ACC112 (cell line): Measurements from ENCODE around the gene C19orf85.

Experiments used
- H2AFZ ChIP-seq: fragments of 200-600 bp; sonication (generic); one replicate; pipeline ENCODE4 v1.6.0; 2017; ENCODE audit warnings: antibody characterized with exemption, low read length; ENCODE audit not compliant: unreplicated experiment
- H3K27ac ChIP-seq: fragments of 200-600 bp; sonication (generic); 2 replicates; pipeline ENCODE4 v1.5.1; 2014; ENCODE audit warnings: low read depth, mild to moderate bottlenecking, antibody characterized with exemption, low read length, moderate library complexity
- H3K27me3 ChIP-seq: fragments of 200-600 bp; sonication (generic); 2 replicates; pipeline ENCODE4 v1.6.1; 2014; ENCODE audit warnings: mild to moderate bottlenecking, antibody characterized with exemption, low read length, moderate library complexity, mixed read lengths; ENCODE audit not compliant: insufficient read depth
- H3K36me3 ChIP-seq: fragments of 200-600 bp; sonication (generic); 2 replicates; pipeline ENCODE4 v1.6.1; 2016; ENCODE audit warnings: mild to moderate bottlenecking, antibody characterized with exemption, low read length, moderate library complexity, mixed read lengths; ENCODE audit not compliant: insufficient read depth
- H3K4me1 ChIP-seq: fragments of 200-600 bp; sonication (generic); one replicate; pipeline ENCODE4 v1.6.1; 2016; ENCODE audit warnings: low read length, mixed read lengths; ENCODE audit not compliant: insufficient read depth, unreplicated experiment, control insufficient read depth
- H3K4me3 ChIP-seq: fragments of 200-600 bp; sonication (generic); 2 replicates; pipeline ENCODE4 v1.5.1; 2014; ENCODE audit warnings: mild to moderate bottlenecking, low read depth, low read length
- H3K79me2 ChIP-seq: fragments of 200-600 bp; sonication (generic); one replicate; pipeline ENCODE4 v1.6.0; 2016; ENCODE audit warnings: low read length; ENCODE audit not compliant: control insufficient read depth, unreplicated experiment, insufficient read depth

The C19orf85 gene

DNA sequence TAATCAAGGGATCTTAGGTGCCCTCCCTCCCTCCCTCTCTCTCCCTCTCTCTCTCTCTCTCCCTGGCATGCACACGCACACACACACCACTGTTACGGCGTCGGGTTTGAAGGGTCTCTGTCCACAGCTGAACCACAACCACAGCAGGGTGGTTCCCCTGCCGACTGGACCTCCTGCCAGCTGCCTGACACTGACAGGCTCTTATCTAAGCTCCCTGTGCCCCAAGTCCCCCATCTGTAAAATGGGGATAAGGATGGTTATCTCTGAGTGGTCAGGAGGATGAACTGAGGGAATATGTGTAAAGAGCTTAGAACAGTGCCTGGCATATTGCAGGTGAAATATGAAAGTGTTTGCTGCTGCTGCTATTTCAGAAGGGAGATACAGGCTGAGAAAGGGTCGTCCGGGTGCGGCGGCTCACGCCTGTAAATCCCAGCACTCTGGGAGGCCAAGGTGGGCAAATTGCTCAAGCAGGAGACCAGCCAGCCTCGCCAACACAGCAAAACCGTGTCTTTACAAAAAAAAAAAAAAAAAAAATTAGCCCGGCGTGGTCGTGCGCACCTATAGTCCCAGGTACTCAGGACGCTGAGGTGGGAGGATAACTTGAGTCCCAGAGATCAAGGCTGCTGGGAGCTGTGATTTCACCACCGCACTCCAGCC is 20.6 kb downstream of the C19orf85 start:
- Histone ChIP-seq H3K36me3 (no peaks in the 10 kb centered on the region), H3K79me2 (no peaks in the 10 kb centered on the region)

DNA sequence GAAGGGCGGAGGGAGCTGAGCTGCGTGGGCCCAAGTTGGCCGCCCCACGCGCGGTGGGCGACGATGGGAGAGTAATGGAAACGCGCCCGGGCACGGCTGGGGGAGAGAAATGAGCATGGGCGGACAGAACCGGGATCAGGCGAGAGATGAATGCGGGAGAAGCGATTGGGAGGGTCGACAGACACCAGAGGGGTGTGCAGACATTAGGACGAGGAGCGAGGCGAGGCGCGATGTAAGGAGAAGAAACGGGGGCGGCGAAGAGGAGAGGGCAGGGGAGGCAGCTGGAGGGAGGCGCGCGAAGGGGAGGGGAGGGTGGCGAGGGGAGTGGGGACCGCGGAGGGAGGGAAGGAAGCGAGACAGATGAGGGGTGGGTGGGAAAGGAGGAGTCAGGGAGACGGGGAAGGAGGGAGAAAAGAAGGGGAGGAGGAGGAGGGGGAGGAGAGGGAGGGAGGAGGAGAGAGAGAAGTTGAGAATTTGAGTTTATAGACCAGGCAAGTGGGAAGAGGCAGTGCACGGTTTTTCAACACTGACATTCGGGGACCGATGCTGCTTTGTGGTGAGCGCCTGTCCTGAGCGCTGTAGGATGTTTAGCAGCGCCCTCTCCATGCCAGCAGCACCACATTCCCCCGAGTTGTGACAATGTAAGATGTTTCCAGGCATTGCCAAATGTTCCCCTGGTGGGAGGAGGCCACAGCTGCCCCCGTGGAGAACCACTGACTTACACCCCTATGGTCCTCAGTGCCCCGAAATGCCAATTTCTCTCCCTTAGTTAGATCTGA is 21.3 kb downstream of the C19orf85 start, which contains the start of gene SHISA7:
Gene SHISA7, minus strand, starts transcription at position 256 of the 779 bp plus-strand sequence. CDS start 437 bp downstream, outside the sequence.
- Histone ChIP-seq H2AFZ (no peak within 1 kb of the TSS), H3K79me2 (no peaks in the 10 kb centered on the region), H3K27ac (no peak within 1 kb of the TSS), H3K27me3 (peaks cover 57% of the 10 kb centered on the region), H3K4me1 (no peaks in the 10 kb centered on the region), H3K4me3 (no peak within 1 kb of the TSS), H3K36me3 (no peaks in the 10 kb centered on the region)

More for the DNA sequence above, 20.6 kb downstream of the C19orf85 start:
- no peak overlapping the region for H3K27ac ChIP-seq
- peaks cover 57% of the 10 kb centered on the region for H3K27me3 ChIP-seq
- H3K4me1 ChIP-seq = no peaks in the 10 kb centered on the region
- H2AFZ ChIP-seq = no peak overlapping the region
- no peak overlapping the region for H3K4me3 ChIP-seq

DNA sequence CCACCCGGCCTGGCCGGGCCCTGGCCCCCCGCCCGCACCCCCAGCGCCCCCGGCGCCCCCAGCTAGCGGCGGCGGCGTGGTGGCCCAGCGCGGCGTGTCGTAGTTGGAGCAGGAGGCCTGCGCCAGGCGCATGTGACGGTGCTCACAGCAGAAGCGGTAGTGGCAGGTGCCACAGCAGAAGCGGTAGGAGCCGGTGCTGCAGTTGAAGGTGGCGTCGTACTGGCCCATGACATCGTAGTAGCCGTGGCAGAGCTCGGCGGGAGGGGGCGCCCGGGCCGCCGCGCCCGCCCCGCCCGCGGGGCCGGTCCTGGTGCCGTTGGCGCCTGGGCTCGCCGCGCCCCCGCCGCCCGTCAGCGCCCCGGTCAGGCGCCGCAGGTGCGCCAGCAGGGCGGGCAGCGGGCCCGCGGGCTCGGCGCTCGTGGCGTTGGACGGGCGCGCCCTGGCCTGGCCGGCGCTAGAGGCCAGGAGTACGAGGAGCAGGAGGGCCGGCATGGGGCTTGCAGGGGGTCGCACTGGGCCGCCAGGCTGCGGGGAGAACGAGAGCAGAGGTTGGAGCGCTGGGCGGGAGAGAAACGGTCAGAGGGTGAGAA is 22.1 kb downstream of the C19orf85 start:
- Histone ChIP-seq H3K79me2 (no peaks in the 10 kb centered on the region), H3K36me3 (no peaks in the 10 kb centered on the region), H3K4me3 (no peak overlapping the region), H3K4me1 (no peaks in the 10 kb centered on the region), H3K27me3 (peaks cover 57% of the 10 kb centered on the region), H3K27ac (no peak overlapping the region), H2AFZ (no peak overlapping the region)

DNA sequence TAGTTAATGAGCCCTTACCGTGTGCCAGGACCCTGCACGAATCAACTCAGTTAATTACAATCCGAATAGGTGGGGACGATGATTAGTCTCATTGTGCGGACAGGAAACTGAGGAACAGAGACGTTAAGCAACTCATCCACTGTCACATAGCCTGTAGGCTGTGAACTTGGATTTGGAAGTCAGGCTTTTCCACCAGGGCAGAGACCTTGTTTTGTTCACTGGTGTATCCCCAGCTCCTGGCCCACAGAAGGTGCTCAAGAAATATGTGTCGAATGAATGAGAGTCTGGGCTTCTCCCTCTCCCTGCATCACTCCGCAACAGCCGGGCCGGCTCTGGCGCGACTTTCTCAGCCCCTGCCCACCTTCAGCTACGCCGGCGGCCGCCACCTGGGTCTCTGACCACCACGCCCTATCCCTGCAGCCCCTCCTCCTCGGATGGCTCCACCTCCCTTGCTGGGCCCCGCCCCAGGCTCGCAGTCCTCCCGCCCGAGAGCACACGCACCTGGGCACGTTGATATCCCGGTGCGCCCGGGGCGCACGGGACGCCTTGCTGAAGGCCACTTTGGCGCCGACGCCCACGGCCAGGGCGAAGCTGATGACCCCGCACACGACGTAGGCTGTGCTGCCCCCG is 22.7 kb downstream of the C19orf85 start:
- H2AFZ ChIP-seq = no peak overlapping the region
- H3K36me3 ChIP-seq = no peaks in the 10 kb centered on the region
- no peak overlapping the region for H3K27ac ChIP-seq
- H3K4me3 ChIP-seq = no peak overlapping the region
- H3K27me3 ChIP-seq = peaks cover 53% of the 10 kb centered on the region
- no peaks in the 10 kb centered on the region for H3K79me2 ChIP-seq
- no peaks in the 10 kb centered on the region for H3K4me1 ChIP-seq

DNA sequence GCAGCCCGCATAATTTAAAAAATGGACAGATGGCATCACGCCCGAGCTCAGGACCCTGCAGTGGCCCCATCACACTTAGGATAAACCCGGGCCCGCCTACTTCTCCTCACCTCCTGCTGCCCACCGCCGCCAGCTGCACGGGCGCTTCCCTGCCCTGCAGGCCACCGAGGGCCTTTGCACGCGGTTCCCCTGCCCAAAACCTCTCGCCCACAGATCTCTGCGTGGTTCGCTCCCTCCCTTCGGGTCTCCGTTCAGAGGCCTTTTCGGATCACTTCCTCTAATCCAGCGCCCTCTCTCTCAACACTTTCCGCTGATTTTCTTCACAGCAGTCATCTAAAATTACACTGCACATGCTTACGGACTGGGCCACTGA is 23.2 kb downstream of the C19orf85 start:
- H3K27ac ChIP-seq = no peak overlapping the region
- H3K4me1 ChIP-seq = no peaks in the 10 kb centered on the region
- peaks cover 53% of the 10 kb centered on the region for H3K27me3 ChIP-seq
- H3K4me3 ChIP-seq = no peak overlapping the region
- no peaks in the 10 kb centered on the region for H3K79me2 ChIP-seq
- H3K36me3 ChIP-seq = no peaks in the 10 kb centered on the region
- H2AFZ ChIP-seq = no peak overlapping the region

DNA sequence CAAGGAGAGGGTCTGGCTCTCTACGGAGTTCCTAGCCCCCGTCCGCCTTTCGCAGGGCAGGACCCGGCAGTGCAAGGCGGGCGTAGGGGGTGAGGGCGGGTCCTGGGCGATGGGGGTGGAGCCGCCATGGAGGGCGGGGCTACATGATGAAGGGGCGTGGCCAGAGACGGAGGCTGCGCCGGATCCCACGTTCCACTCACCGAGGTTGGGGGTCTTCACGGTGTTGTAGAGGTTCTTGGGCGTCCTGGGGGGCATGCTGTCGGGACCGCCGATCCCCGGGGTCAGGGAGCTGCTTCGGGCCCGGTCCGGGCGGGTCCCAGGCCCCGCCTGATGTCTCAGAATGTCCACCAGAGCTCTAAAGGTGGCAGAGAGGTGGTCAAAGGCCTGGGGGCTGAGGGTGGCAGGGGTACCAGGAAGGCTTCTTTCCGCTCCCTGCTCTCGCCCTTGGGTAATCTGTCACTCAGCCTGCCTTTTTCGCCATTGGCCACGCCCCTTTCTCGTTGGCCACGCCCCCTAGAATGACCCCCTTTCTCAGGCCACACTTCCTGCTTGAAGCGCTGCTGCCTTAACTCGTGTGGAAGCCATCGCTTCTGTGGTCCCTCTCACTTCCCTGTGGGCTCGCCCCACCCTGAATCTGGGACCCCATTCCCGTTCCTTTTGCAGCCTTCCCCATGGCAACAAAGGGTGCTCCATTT is 24.0 kb downstream of the C19orf85 start:
- Histone ChIP-seq H3K27me3 (peaks cover 53% of the 10 kb centered on the region), H3K79me2 (no peaks in the 10 kb centered on the region), H3K4me3 (no peak overlapping the region), H3K4me1 (no peaks in the 10 kb centered on the region), H3K36me3 (no peaks in the 10 kb centered on the region), H3K27ac (no peak overlapping the region), H2AFZ (no peak overlapping the region)

DNA sequence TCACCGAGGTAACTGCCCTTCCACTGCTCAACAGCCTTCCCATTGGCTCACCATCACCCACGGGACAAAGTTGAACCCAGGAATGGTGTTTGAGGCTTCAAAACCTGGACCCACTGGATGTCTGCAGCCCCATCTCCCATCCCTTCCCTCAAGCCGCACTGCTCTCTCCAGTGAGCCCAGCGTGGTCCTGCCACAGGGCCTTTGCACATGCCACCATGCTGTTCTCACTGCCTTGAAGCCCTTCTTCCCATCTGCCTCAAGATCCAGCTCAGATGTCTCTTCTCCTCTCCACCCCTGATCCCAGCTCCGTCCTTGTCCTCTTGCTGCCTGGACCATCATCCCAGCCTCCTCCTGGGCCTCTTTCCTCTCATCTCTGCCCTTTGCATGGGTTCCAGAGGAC is 25.5 kb downstream of the C19orf85 start:
- no peaks in the 10 kb centered on the region for H3K4me1 ChIP-seq
- H3K4me3 ChIP-seq = no peak overlapping the region
- no peak overlapping the region for H3K27ac ChIP-seq
- H2AFZ ChIP-seq = no peak overlapping the region
- H3K27me3 ChIP-seq = peaks cover 40% of the 10 kb centered on the region
- H3K36me3 ChIP-seq = no peaks in the 10 kb centered on the region
- H3K79me2 ChIP-seq = no peaks in the 10 kb centered on the region

DNA sequence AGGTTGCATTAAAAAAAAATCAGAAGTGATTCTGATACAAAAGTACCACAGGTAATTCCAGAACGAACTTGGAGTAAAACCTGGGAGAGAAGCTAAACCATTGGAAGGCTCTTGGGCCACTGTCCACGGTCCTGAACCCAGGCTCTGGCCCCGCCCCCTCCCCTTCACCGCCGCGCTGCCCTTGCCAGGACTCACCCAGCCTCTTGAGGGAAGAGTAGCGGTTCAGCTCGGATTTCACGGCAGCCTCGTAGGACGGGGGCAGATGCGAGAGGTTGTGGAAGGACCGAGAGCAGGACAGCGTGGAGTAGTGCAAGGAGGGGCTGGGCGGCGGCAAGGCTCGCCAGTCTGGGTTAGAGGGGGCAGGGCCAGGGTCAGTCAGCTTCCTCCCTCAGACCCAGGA is 27.1 kb downstream of the C19orf85 start:
- Histone ChIP-seq H3K4me1 (no peaks in the 10 kb centered on the region), H3K79me2 (no peaks in the 10 kb centered on the region), H2AFZ (no peak overlapping the region), H3K27ac (no peak overlapping the region), H3K4me3 (no peak overlapping the region), H3K36me3 (no peaks in the 10 kb centered on the region), H3K27me3 (peaks cover 33% of the 10 kb centered on the region)

DNA sequence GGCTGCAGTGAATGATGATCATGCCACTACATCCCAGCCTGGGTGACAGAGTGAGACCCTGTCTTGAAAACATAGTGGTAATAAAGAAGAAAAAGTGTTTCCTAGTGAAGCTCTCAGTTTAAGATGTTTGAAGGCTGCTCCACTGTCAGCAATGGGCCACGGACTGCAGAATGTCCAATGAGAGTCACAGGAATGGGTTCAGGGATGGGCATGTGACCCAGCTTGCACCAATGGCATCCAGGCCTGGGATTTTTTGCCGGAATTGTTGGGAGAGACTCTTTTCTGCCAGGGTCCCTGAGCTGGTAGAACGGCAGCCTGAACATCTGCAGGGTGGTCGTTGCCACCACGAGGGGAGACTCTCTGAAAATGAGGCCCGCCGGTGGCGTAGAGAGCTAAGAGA is 27.7 kb downstream of the C19orf85 start:
- Histone ChIP-seq H3K36me3 (no peaks in the 10 kb centered on the region), H3K4me3 (no peak overlapping the region), H3K27ac (no peak overlapping the region), H3K4me1 (no peaks in the 10 kb centered on the region), H2AFZ (no peak overlapping the region), H3K27me3 (peaks cover 32% of the 10 kb centered on the region), H3K79me2 (no peaks in the 10 kb centered on the region)

DNA sequence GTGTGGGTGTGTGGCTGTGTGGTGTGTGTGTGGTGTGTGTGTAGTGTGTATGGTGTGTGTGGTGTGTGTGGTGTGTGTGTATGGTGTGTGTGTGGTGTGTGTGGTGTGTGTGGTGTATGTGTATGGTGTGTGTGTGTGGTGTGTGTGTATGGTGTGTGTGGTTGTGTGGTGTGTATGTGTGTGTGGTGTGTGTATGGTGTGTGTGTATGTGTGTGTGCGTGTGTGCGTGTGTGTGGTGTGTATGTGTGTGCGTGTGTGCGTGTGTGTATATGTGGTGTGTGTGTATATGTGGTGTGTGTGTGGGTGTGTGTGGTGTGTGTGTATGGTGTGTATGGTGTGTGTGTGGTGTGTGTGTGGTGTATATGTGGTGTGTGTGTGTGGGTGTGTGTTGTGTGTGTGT is 29.5 kb downstream of the C19orf85 start:
- H3K36me3 ChIP-seq = no peaks in the 10 kb centered on the region
- H3K4me3 ChIP-seq = no peak overlapping the region
- H3K4me1 ChIP-seq = no peaks in the 10 kb centered on the region
- H3K27me3 ChIP-seq = peaks cover 14% of the 10 kb centered on the region; the same call in 1 of the 2 replicates
- no peak overlapping the region for H3K27ac ChIP-seq
- no peaks in the 10 kb centered on the region for H3K79me2 ChIP-seq
- no peak overlapping the region for H2AFZ ChIP-seq
